ENCODE results near the gene TAF3.

The TAF3 gene

DNA sequence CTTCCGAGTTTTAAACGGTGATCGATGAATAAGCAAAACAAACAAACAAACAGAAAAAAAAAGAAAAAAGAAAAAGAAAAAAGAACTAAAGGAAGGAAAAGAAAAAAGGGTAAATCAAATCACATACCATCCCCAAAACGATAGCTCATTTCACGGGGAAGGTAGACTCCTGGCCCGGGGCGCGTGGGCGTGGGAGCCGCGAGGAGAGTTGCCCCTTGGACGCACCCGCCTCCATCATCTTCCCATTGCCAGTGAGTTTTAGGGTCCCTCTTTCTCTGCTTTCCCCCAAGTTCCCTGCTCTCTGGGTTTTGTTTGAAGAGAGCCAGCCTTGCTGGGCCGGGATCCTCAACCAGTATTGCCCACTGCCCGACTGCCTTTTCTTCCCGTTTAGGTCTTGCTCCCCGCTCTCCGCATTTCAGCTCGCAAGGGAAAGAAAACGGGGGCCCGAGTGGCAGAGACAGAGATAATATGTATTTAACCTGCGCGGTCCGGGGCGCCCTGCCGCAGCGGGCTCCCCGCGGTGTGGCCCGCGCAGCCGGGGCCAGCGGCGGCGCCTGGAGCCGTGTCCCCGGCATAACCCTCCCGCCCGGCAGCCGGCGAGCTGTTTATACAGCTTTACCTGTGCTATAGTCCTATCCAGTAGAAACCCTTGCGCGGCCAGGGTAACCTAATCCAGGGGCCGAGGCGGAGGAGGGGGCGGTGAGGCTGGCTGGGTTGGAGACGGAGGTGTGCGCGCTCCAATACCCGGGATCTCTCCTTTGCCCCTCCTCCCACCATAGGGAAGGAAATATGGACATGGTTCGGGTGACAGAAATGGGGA, 230.9 kb downstream of the TAF3 start:
- no peak for DNase-seq

DNA sequence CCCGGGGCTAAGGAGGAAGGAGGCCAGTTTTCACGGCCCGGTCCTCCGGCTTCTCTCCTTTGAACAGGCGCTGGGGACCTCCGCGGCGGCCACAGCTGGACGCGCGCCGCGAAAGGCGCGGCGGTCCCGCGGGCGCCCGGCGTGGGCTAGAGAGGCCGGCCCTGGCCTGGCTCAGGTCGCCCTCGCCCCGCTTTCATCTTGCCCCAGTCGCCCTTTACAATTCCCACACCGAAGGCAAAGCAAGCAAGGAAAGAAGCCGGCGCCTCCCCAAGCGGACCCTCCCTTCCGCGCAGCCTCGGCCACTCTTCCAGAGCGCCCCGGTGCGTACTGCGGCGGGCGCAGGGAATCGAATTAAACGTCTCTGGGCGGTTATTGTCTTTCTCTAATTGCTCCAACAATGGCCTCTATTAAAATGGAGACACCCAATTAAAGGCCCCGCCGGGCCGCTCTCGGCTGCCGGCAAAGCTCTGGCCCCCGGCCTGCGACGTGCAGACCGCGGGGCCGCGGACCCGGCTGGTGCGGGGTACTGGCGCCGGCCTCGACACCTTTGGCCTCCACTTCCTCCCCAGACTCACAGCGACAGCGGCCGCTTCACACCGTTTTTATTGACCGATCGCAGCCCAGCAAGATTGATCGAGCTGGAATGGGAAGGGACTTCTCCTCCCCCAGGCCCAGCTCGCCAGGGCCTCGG, 231.7 kb downstream of the TAF3 start:
- DNase-seq, result no peak

DNA sequence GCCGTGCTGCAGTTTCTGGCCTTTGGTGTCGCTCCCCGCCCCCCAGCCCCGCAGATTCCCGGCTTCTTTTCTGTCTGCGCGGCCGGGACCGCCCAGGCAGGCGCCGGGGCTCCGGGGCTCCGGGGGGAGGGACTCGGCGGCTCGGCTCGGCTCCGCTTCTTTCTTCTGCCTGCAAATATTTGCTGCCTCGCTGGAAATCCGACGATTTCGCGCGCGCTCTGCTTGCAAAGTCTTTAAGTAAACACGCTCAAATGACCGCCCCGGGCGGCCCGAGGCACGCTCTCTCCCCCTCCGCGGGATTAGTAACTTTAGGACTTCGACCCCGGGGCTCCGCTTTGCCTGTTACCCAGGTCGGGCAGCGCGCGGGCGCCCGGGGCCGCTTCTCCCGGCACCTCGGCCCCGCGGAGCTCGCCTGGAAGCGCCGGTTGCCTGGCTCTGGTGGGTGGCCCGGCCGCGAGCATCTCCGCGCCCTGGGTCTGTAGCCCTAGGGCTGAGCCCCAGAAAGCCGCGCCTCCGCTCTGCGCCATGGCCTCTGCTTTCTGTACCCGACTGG, 232.3 kb downstream of the TAF3 start:
- no peak for DNase-seq

DNA sequence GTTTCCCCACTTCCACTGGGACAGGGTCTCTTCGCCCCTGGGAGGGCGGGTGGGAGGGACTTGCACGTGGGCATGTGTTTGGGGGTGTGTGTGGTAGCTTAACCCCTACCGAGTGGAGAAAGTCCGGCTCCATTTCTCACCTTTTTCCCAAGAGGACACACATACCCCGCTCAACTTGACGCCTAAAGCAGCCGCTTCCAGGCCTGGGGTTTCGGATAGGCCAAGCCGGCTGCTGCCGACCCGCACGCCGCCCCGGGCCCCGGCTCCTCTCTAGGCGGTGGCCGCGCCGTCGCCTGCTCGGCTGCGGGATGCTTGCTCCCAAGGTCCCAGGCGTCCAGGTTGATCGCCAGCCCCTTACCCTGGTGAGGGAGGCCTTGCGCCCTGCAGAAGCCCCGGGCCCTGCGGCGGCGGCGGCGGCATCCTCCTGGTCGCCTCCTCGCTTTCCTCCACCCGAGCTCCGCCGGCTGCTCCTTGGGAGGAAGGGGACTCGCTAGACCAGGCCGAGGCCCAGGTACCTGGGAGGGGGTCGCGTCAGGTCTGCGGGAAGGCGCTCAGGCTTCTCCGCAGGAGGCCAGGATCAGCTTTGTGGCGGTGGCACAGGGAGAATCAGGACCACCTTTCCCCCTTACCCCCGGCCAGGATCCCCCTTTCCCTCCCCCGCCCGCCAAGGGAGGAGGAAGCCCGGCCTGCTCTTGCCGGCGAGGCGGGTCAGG, 233.0 kb downstream of the TAF3 start:
- DNase-seq, result no peak

DNA sequence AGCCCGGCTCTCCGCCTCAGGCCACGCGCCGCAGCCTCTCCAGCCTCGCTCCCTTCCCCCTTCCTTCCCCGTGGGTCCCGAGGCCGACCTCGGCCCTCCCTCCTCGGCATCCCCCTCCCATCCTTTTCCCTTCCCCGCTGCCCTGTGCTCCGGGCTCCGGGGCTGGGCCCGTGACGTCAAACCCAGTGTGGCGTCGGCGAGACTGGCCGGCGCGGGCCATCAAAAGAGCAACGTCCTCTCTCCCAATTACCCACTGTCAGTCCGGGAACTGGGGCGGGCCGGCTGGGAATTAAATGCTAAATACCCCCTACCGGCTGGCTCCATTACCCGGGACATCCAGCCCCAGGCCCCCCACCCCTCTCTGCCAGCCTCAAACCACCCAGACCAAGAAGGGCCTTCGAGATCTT, 233.5 kb downstream of the TAF3 start:
- no peak for DNase-seq

DNA sequence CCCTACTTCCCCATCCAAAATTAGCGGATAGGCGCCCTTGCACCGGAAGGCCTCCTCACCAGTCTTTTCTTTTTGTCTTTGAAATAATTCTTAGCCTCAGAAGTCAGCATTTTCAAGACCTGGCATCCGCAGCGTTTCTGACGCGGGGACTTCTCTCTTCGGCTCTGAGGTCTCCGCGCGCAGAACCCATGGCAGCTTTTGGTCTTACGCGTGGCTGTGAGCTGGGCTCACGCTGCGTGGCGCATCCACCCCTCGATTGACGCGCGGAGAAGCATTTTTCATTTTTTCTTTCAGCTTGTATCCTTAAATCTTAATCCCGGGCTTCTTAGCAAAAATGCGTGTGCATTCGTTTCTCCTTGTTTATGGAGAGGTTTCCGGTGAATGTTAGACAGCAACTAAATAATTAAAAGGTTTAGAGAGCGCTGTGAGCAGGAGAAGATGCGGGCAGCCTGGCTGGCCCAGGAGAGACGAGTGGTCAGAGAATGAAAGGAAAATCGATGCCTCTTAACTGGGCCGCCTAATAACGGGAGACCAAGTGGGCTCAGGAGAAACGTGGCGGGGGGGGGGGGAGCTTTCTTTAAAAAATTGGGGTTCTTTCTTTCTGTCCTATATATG, 234.1 kb downstream of the TAF3 start:
- no peak for DNase-seq

DNA sequence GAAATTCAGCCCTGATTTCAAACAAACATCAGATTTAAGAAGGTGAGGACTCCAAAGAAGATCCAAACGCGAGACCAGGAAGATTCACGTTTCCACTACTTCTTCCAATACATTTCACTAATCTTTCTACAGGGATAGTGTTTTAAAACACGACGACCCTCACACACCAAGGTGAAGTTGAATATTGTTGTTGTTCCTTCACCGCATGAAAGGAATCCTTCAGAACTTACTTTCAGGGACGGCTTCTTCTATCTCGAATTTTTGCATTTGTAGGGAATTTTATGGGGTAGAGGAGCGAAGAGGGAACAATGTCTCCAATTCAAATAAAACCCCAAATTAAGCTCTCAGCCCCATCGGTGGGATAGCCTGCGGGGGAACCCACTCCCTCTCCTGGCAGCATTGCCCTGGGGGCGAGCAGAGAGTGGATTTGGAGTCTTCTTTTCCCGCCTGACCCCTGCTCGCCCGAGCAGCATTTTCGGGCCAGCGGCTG, 234.7 kb downstream of the TAF3 start:
- no peak for DNase-seq

DNA sequence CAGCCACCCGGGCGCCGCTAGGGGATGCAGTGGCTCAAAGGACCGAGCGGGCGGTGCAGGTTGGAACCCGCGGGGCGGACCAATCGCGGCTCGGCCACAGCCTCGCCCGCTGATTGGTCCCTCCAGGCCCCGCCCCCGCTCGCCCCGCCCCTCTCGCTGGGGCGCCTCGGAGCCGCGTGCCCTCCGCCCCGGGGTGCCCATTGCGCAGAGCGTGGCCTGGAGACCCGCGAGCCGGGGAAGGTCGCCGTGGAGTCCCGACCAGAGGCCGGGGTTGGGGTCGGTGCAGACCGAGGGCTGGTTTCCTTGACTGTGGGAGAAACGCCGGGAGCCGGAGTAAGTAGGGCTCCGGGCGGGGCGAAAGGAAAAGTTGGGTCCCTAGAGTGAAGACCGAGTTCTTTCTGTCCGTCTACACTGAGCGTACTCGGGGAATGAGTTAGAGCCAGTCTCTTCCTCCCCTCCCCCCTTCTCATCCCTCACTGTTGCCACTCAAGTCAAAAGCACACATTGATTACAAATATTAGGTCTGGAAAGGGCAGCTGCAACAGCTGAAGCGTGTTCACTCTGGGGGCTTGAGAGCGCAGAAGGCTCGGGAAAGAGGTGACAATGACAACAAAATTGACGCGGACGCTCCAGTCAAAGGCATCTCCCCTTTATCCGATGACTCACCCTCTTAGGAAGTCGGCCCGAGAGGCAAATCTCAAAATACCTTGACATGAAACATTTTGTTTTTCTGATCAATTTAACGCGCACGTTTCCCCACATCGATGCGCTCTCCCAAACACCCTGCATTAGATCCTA, 235.3 kb downstream of the TAF3 start:
- peak; percentile 94 for DNase-seq

DNA sequence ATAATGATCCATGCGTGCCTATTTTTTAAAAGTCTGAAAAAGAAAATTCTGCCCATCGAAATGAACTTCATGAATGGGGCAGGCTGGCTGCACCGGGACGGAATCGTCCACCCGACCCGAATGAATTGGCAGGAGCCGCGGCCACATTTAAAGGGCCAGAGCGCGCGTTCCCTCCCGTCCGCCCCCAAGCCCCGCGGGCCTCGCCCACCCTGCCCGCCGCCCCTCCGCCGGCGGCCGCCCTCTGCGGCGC, 235.9 kb downstream of the TAF3 start:
- DNase-seq, result no peak

DNA sequence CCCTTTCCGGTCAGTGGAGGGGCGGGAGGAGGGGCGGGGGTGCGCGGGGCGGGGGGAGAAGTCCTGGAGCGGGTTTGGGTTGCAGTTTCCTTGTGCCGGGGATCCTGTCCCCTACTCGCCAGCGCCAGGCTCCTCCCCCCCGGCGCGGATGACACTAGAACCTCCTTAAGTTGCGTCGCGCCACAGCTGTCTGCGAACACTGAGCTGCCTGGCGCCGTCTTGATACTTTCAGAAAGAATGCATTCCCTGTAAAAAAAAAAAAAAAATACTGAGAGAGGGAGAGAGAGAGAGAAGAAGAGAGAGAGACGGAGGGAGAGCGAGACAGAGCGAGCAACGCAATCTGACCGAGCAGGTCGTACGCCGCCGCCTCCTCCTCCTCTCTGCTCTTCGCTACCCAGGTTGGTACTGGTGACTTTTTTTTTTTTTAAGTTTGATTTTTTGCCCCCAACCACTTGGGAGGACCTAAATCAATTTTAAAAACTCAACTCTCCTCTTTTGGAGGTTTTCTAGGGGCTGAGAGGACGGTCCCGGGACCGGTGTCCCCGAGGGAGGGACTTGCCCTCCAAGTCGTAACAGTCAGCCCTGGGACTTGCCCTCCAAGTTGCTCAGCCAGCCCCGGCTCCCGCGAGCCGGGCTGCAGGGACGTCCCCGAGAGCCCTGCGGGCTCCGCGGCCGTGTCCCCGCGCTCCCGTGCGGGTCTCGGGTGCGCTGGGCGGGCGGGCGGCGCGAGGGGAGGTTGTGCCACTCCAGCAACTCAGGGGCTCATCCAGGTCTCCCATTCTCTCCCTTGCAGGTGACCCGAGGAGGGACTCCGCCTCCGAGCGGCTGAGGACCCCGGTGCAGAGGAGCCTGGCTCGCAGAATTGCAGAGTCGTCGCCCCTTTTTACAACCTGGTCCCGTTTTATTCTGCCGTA, 236.4 kb downstream of the TAF3 start, which contains the start of gene GATA3:
Gene GATA3 (plus strand): TSS at position 195 of the 914 bp plus-strand sequence. CDS start 968 bp downstream, outside the sequence.
- peak; percentile 87 for DNase-seq

DNA sequence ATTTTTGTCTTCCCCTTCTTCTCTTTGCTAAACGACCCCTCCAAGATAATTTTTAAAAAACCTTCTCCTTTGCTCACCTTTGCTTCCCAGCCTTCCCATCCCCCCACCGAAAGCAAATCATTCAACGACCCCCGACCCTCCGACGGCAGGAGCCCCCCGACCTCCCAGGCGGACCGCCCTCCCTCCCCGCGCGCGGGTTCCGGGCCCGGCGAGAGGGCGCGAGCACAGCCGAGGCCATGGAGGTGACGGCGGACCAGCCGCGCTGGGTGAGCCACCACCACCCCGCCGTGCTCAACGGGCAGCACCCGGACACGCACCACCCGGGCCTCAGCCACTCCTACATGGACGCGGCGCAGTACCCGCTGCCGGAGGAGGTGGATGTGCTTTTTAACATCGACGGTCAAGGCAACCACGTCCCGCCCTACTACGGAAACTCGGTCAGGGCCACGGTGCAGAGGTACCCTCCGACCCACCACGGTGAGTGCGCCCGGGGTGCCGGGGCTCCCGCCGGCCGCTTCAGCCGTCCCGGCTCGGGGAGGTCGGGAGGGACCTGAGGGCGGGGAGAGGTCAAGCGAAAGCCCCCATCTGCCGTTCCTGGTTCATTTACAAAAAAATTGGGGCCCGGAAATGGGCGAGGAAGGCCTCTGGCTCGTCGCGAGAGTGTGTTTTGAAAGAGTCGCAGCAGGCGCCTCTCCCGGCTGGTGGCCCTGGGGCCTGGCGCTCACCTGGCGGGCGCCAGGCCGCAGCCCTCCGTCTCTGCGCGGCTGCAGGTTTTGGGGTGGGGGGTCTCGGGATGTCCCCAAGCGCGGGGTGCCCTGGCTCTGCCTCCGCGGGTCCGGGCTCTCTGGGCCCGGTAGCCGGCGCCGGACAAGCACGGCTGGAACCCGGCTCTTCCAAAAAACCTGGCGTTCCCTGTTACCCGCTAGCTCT, 237.4 kb downstream of the TAF3 start:
- DNase-seq, result peak; percentile 37

DNA sequence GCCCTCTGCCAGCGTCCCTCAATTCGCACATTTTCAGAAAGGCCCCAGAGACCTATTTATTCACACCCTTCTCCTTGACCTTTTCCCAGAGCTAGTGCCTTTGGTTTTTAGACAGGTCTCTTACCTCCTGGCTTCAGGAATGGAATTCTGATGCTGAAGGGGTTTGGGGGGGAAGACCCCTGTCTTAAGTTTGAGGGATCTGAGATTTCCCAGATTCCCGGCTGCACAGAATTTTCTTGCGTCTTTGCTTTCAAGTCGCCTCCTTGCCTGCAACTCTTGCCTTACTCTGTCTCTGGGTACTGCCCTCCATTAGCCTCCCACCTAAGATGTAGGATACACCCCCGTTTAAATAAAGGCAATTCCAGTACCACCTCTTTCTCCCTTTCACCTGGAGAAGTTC, 238.1 kb downstream of the TAF3 start:
- DNase-seq, result no peak

DNA sequence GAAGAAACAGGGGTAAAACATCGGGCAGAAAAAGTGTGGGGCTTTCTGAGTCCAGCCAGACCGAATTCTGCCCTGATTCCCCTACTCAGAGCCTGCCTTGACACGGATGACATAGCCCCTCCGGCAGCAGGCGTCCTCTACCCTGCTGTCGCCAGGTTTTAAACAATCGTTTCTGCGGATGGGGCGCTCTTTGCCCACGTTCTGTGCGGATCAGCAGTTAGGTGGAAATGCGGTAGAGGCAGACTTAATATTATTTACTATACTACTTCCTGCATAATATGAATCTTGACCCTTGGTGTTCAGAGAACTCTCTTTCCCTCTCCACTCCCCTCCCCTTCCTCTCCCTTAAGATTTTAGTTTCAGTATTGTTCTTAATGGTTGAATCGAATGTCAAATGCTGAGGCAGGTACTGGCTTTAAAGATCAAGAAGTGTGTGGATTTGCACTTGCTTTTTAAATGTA, 238.6 kb downstream of the TAF3 start:
- DNase-seq, result peak; percentile 68

DNA sequence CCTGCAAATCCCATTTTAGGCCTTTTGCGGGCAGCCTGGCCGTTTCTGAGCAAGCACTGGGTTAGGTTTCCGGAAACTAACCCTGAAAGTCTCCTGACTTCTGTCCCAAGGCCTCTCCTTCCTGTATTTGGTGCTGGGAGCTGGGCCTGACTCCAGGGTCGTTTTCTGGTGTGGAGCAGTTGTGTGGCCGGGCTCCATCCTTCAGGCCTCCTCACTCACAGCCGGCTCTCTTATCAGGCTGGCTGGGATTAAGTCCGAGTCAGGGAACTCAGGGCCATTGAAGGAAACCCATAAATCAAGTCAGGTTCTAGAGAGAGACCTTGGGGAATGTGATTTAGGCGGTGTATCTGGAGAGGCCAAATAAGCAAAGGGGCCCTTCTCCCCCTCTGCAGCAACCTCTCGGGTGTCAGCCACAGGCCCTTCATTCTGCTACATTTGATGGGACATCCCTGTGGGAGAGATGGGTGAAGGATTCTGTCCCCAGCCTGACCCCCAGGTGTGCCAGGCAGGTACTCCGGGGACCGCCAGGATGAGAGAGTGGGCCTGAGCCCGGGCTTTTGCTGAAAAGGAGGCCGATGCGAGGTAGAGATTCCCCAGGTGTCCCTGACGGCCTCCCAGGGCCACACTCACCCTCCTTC, 239.4 kb downstream of the TAF3 start:
- no peak for DNase-seq

DNA sequence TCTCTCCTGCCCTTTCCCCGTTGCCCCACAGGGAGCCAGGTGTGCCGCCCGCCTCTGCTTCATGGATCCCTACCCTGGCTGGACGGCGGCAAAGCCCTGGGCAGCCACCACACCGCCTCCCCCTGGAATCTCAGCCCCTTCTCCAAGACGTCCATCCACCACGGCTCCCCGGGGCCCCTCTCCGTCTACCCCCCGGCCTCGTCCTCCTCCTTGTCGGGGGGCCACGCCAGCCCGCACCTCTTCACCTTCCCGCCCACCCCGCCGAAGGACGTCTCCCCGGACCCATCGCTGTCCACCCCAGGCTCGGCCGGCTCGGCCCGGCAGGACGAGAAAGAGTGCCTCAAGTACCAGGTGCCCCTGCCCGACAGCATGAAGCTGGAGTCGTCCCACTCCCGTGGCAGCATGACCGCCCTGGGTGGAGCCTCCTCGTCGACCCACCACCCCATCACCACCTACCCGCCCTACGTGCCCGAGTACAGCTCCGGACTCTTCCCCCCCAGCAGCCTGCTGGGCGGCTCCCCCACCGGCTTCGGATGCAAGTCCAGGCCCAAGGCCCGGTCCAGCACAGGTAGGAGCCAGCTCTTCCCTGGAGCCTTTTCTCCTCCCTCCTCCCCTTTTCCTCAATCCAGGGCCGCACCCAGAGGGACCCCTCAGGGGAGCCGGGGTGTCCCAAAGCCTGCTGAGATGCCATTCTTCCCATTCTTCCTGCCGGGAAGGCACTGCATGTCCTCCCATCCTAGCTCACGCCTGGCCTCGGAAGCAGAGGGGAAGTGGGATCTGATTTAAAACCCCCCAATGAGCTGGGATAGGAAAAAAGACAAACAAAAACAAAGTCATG, 240.2 kb downstream of the TAF3 start:
- no peak for DNase-seq

DNA sequence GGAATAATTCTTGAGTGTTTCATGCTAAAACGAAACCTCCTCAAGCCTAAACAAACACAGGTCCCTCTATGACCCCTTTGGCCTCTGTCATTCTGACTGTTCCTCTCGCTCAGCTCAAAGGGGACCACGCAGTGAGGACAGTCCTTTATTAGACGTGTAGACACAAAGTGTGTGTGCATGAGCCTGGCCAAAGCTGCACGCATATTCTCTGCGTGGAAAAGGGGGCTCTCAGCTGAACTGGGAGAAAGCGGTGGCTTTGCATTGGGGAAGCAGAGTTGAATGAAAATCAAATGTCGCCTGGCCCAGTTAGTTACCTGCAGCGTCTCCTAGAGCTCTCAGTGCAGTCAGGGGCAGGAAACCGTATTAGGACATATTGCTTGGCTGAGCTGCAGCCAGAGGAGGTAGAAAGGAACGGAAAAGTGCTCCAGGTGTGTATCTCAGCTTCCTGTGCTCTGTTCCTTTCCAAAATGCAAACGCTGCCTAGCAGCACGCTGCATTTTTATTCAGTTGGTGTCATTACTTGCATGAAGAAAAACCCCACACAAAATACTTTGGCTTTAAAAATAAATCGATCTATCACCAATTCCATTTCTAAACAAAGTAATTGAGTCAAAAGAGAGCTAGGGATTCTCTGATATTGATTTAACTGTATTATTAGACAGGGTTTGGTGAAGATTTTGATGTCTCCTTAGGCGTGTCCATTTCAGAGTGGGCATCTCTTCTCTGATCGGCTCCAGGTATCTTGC, 241.1 kb downstream of the TAF3 start:
- no peak for DNase-seq

DNA sequence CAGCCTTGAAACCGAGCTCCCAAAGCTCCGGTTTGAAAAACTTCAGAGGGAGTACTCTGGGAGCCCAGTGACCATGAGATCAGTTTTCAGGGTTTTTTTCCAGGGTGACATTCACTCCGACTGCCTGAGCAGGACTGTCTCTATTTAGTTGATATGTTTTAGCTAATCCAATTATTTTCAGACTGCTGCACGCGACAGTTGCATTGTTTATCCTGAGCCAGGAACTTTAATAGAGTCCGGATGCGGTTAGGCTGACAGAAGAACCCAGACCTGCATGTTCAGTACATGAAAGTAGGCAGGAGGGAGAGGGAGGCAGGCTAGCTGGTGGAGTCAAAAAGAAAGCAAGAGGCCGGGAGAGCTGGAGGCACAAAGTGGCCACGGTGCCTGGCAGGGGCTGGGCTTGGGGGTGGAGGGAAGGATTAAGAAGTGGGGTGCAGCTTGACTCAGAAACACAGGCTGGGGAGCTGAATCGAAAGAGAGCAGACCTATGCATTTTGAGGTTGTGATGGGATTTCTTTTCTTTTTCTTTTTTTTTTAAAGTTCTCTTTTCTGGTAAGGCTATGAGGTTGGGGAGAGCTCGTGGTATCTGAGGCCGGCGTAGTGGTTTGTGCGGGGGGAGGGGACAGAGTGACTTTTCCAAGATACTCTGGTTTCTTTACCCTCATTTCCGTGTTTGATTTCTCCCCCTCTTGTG, 241.9 kb downstream of the TAF3 start:
- peak; percentile 71 for DNase-seq
